Ovary (tissue), 3 donors: ENCODE data around the gene FITM2.

ENCODE experiments used
- POLR2A ChIP-seq: fragments of 450-650 bp; IDR thresholded peaks from one replicate; pipeline ENCODE4 v1.6.1; 2017; ENCODE audit warnings: antibody characterized with exemption, mild to moderate bottlenecking, moderate library complexity
- TF ChIP-seq, protein P1 (sequence below), 3 donors: fragments of 450-650 bp in 2 of 3; fragments of 200-600 bp in 1 of 3; IDR thresholded peaks; one replicate each; pipeline versions ENCODE4 v1.5.1 to v1.8.0; 2016 to 2022; ENCODE audit warnings: antibody characterized with exemption in 3 of 3, mild to moderate bottlenecking in 1 of 3
- donor health status: DM: no; HTN: no; CAD: no.

DNA sequence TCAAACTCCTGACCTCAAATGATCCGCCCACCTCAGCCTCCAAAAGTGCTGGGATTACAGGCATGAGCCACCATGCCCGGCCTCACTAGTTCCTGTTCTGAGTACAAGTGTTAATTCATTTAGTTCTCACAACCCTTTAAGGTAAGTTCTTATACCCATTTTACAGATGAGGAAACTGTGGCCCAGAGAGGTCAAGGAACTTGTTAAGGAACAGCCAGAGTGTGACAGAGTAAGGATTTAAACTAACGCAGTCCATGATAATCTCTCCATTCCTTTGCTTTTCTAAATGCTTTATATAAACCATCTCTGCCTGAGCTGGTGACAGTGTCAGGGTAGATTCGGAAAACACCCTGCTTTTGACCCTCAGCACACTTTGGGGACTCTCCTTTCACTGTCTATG, 13.3 kb downstream of the FITM2 start:
- no peak for TF ChIP-seq POLR2A
- TF ChIP-seq, protein P1, sequence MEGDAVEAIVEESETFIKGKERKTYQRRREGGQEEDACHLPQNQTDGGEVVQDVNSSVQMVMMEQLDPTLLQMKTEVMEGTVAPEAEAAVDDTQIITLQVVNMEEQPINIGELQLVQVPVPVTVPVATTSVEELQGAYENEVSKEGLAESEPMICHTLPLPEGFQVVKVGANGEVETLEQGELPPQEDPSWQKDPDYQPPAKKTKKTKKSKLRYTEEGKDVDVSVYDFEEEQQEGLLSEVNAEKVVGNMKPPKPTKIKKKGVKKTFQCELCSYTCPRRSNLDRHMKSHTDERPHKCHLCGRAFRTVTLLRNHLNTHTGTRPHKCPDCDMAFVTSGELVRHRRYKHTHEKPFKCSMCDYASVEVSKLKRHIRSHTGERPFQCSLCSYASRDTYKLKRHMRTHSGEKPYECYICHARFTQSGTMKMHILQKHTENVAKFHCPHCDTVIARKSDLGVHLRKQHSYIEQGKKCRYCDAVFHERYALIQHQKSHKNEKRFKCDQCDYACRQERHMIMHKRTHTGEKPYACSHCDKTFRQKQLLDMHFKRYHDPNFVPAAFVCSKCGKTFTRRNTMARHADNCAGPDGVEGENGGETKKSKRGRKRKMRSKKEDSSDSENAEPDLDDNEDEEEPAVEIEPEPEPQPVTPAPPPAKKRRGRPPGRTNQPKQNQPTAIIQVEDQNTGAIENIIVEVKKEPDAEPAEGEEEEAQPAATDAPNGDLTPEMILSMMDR (IDR thresholded peaks at IDR 0.05) = no peak
